Mucosa of rectum (tissue), 2 donors: ENCODE results near the gene EGF.

ENCODE experiments used
- H3K27ac ChIP-seq, 2 donors: one replicate each; pipeline ENCODE4 v1.7.0; 2013; ENCODE audit warnings: inconsistent platforms in 2 of 2, low read depth in 2 of 2, low read length in 2 of 2
- H3K27me3 ChIP-seq, 2 donors: one replicate each; pipeline ENCODE4 v1.7.0; 2013; ENCODE audit warnings: low read length in 2 of 2; ENCODE audit not compliant: control insufficient read depth in 2 of 2, insufficient read depth in 2 of 2
- H3K36me3 ChIP-seq, 2 donors: one replicate each; pipeline ENCODE4 v1.7.0; 2013; ENCODE audit warnings: low read length in 2 of 2; ENCODE audit not compliant: control insufficient read depth in 2 of 2, insufficient read depth in 2 of 2
- H3K4me1 ChIP-seq, 2 donors: one replicate each; pipeline ENCODE4 v1.7.0; 2013; ENCODE audit warnings: low read length in 2 of 2, mild to moderate bottlenecking in 1 of 2; ENCODE audit not compliant: control insufficient read depth in 2 of 2, insufficient read depth in 2 of 2
- H3K4me3 ChIP-seq, 2 donors: one replicate each; pipeline ENCODE4 v1.7.0; 2013; ENCODE audit warnings: low read length in 2 of 2
- H3K9ac ChIP-seq, 2 donors: one replicate each; pipeline ENCODE4 v1.7.0; 2013; ENCODE audit warnings: low read length in 2 of 2, low read depth in 1 of 2, mild to moderate bottlenecking in 1 of 2
- H3K9me3 ChIP-seq, 2 donors: one replicate each; pipeline ENCODE4 v1.7.0; 2013; ENCODE audit warnings: low read length in 2 of 2; ENCODE audit not compliant: control insufficient read depth in 2 of 2
- donor health status: healthy.
- donor health status: Normal muscosa, but diverticular disease.

EGF gene

GRCh38 chr4:109952612-109953011, 39.9 kb downstream of the EGF start:
- Histone ChIP-seq H3K27ac (no peak overlapping the region), H3K27me3 (no peaks in the 10 kb centered on the region), H3K9ac (no peak overlapping the region), H3K4me1 (no peaks in the 10 kb centered on the region), H3K4me3 (no peak overlapping the region), H3K9me3 (no peaks in the 10 kb centered on the region), H3K36me3 (no peaks in the 10 kb centered on the region)

GRCh38 chr4:109953556-109953955, 40.9 kb downstream of the EGF start:
- Histone ChIP-seq H3K27me3 (no peaks in the 10 kb centered on the region), H3K9ac (no peak overlapping the region), H3K4me1 (no peaks in the 10 kb centered on the region), H3K4me3 (no peak overlapping the region), H3K36me3 (no peaks in the 10 kb centered on the region), H3K27ac (no peak overlapping the region), H3K9me3 (no peaks in the 10 kb centered on the region)

GRCh38 chr4:109955146-109955545, 42.5 kb downstream of the EGF start:
- Histone ChIP-seq H3K4me3 (no peak overlapping the region), H3K36me3 (no peaks in the 10 kb centered on the region), H3K4me1 (no peaks in the 10 kb centered on the region), H3K27me3 (no peaks in the 10 kb centered on the region), H3K9ac (no peak overlapping the region), H3K9me3 (no peaks in the 10 kb centered on the region), H3K27ac (no peak overlapping the region)

- no peak overlapping the region for H3K4me3 ChIP-seq
- no peaks in the 10 kb centered on the region for H3K27me3 ChIP-seq
- no peaks in the 10 kb centered on the region for H3K4me1 ChIP-seq
- H3K9me3 ChIP-seq: no peaks in the 10 kb centered on the region
- no peak overlapping the region for H3K9ac ChIP-seq
- no peak overlapping the region for H3K27ac ChIP-seq
- H3K36me3 ChIP-seq: no peaks in the 10 kb centered on the region
These were observed 44.5 kb downstream of the EGF start for GRCh38 chr4:109957227-109957626.

GRCh38 chr4:109959195-109959594, 46.5 kb downstream of the EGF start:
- H3K27ac ChIP-seq: no peak overlapping the region

GRCh38 chr4:109962401-109962800, 49.7 kb downstream of the EGF start:
- no peaks in the 10 kb centered on the region for H3K27me3 ChIP-seq
- H3K9ac ChIP-seq: no peak overlapping the region
- H3K4me3 ChIP-seq: no peak overlapping the region
- H3K4me1 ChIP-seq: peaks cover 2 to 6% of the 10 kb centered on the region in 2 donors
- no peaks in the 10 kb centered on the region for H3K9me3 ChIP-seq
- no peaks in the 10 kb centered on the region for H3K36me3 ChIP-seq
- H3K27ac ChIP-seq: no peak overlapping the region

More at GRCh38 chr4:109959195-109959594, 46.5 kb downstream of the EGF start:
- H3K9me3 ChIP-seq: no peaks in the 10 kb centered on the region
- no peak overlapping the region for H3K4me3 ChIP-seq
- H3K4me1 ChIP-seq: no peaks in the 10 kb centered on the region
- H3K36me3 ChIP-seq: no peaks in the 10 kb centered on the region
- H3K27me3 ChIP-seq: no peaks in the 10 kb centered on the region
- H3K9ac ChIP-seq: no peak overlapping the region

GRCh38 chr4:109966891-109967481, 54.3 kb downstream of the EGF start:
- Histone ChIP-seq H3K27me3 (no peaks in the 10 kb centered on the region), H3K9me3 (no peaks in the 10 kb centered on the region), H3K4me3 (peak overlapping the region in 1 of 2 donors; percentile 35), H3K27ac (peak overlapping the region; percentile 54 to 67), H3K9ac (no peak overlapping the region), H3K4me1 (peaks cover 9 to 16% of the 10 kb centered on the region in 2 donors), H3K36me3 (no peaks in the 10 kb centered on the region)

- H3K4me3 ChIP-seq: no peak overlapping the region
- no peaks in the 10 kb centered on the region for H3K36me3 ChIP-seq
- peak overlapping the region; percentile 64 to 67 for H3K27ac ChIP-seq
- no peak overlapping the region for H3K9ac ChIP-seq
- no peaks in the 10 kb centered on the region for H3K9me3 ChIP-seq
- H3K4me1 ChIP-seq: peaks cover 18 to 19% of the 10 kb centered on the region in 2 donors
- no peaks in the 10 kb centered on the region for H3K27me3 ChIP-seq
These were observed 55.3 kb downstream of the EGF start for GRCh38 chr4:109967798-109968520.

- Histone ChIP-seq H3K4me3 (no peak overlapping the region), H3K4me1 (peaks cover 21 to 24% of the 10 kb centered on the region in 2 donors), H3K27me3 (no peaks in the 10 kb centered on the region), H3K36me3 (no peaks in the 10 kb centered on the region), H3K9ac (no peak overlapping the region), H3K9me3 (no peaks in the 10 kb centered on the region), H3K27ac (peak overlapping the region in 1 of 2 donors; percentile 5)
These were observed 56.4 kb downstream of the EGF start for GRCh38 chr4:109969087-109969486.

- Histone ChIP-seq H3K9ac (no peak overlapping the region), H3K4me3 (no peak overlapping the region), H3K9me3 (no peaks in the 10 kb centered on the region), H3K36me3 (no peaks in the 10 kb centered on the region), H3K4me1 (peaks cover 21 to 24% of the 10 kb centered on the region in 2 donors), H3K27ac (no peak overlapping the region), H3K27me3 (no peaks in the 10 kb centered on the region)
These were observed 57.2 kb downstream of the EGF start for GRCh38 chr4:109969919-109970318.
